Middle frontal gyrus (tissue), 1 donor: ENCODE data around the gene C1orf116.

ENCODE experiments used
- DNase-seq: peaks from one replicate; pipeline ENCODE4 v3.0.0-alpha.2; 2015; ENCODE audit warnings: low spot score; ENCODE audit errors: extremely low spot score

The C1orf116 gene

GRCh38 chr1:207020709-207021107 lies 11.8 kb downstream of the C1orf116 start:
- DNase-seq: no peak

- no peak for DNase-seq
Measured at GRCh38 chr1:207020065-207020708, 12.4 kb downstream of the C1orf116 start.

- no peak for DNase-seq
Measured at GRCh38 chr1:207019661-207020060, 12.9 kb downstream of the C1orf116 start.

GRCh38 chr1:207019161-207019560 lies 13.4 kb downstream of the C1orf116 start:
- no peak for DNase-seq

GRCh38 chr1:207018707-207019106 lies 13.8 kb downstream of the C1orf116 start:
- DNase-seq: no peak

GRCh38 chr1:207017615-207018559 lies 14.7 kb downstream of the C1orf116 start:
- no peak for DNase-seq

GRCh38 chr1:207015791-207016190 lies 16.8 kb downstream of the C1orf116 start:
- no peak for DNase-seq

GRCh38 chr1:207014728-207015127 lies 17.8 kb downstream of the C1orf116 start:
- DNase-seq: no peak

- no peak for DNase-seq
Measured at GRCh38 chr1:207013321-207014085, 19.1 kb downstream of the C1orf116 start.

GRCh38 chr1:207010726-207011125 lies 21.8 kb downstream of the C1orf116 start:
- DNase-seq: no peak

- no peak for DNase-seq
Measured at GRCh38 chr1:207009945-207010344, 22.6 kb downstream of the C1orf116 start.

GRCh38 chr1:207009182-207009850 lies 23.2 kb downstream of the C1orf116 start:
- no peak for DNase-seq

GRCh38 chr1:207007352-207008033 lies 25.1 kb downstream of the C1orf116 start:
- DNase-seq: no peak

GRCh38 chr1:207006914-207007313 lies 25.6 kb downstream of the C1orf116 start:
- DNase-seq: no peak

GRCh38 chr1:207006083-207006482 lies 26.5 kb downstream of the C1orf116 start:
- DNase-seq: no peak

GRCh38 chr1:207004931-207005830 lies 27.4 kb downstream of the C1orf116 start:
- DNase-seq: no peak

- DNase-seq: no peak
Measured at GRCh38 chr1:207003210-207003609, 29.3 kb downstream of the C1orf116 start.

GRCh38 chr1:207002724-207003146 lies 29.8 kb downstream of the C1orf116 start:
- no peak for DNase-seq

- no peak for DNase-seq
Measured at GRCh38 chr1:207001492-207002245, 30.9 kb downstream of the C1orf116 start.
